IMR-90 (cell line): Measurements from ENCODE around the gene TGFBR2. TPM values are rescaled to one million over a fixed set of nuclear protein-coding genes. Genes with fewer than 3 reads are reported as not detected.

Source experiments
- ATAC-seq: fragments of 200-7000 bp; cut with Tn5 transposase; 2 replicates; pipeline ENCODE4 v1.9.1; 2020; ENCODE audit warnings: low read depth, mild to moderate bottlenecking, moderate library complexity
- BruUV-seq: library from RNA; stranded (reverse); fragments of 400-500 nt; replicated peaks from 2 replicates; lab custom pipeline; 2021; lab: Mats Ljungman, UMichigan
- CTCF ChIA-PET: fragments of 300-600 bp; formaldehyde crosslinking; extraction: SDS; loops from one replicate; lab custom pipeline; 2021; ENCODE audit warnings: antibody characterized with exemption; lab: Yijun Ruan, JAX
- POLR2A ChIA-PET: fragments of 300-600 bp; sonication (Branson Sonifier 250); formaldehyde crosslinking; loops from one replicate; lab custom pipeline; 2022; ENCODE audit warnings: antibody characterized with exemption; ENCODE audit not compliant: unreplicated experiment; lab: Charles Lee
- DNase-seq: peaks from one replicate; pipeline ENCODE4 v3.0.0; 2013
- H2AFZ ChIP-seq: replicated peaks from 2 replicates; pipeline ENCODE3; 2013; ENCODE audit warnings: low read length, mild to moderate bottlenecking; ENCODE audit not compliant: poor library complexity
- H2AK5ac ChIP-seq: 2 replicates; pipeline ENCODE4 v1.6.1; 2013; ENCODE audit warnings: low read depth, low read length, inconsistent platforms
- H2AK9ac ChIP-seq: replicated peaks from 2 replicates; pipeline ENCODE3; 2013; ENCODE audit warnings: mild to moderate bottlenecking, low read depth, low read length, moderate library complexity; ENCODE audit not compliant: poor library complexity
- H2BK120ac ChIP-seq: 2 replicates; pipeline ENCODE4 v1.6.1; 2013; ENCODE audit warnings: low read depth, low read length, inconsistent platforms
- H2BK15ac ChIP-seq: 3 replicates; pipeline ENCODE4 v1.6.1; 2013; ENCODE audit warnings: low read depth, low read length, inconsistent platforms
- H2BK20ac ChIP-seq: 2 replicates; pipeline ENCODE4 v1.6.1; 2013; ENCODE audit warnings: low read depth, mild to moderate bottlenecking, inconsistent platforms, low read length, moderate library complexity
- H2BK5ac ChIP-seq: 2 replicates; pipeline ENCODE4 v1.6.1; 2013; ENCODE audit warnings: mild to moderate bottlenecking, low read depth, low read length, inconsistent platforms; ENCODE audit not compliant: poor library complexity, severe bottlenecking
- H3K14ac ChIP-seq: replicated peaks from 2 replicates; pipeline ENCODE4 v1.6.1; 2013; ENCODE audit warnings: low read depth, low read length, inconsistent platforms
- H3K18ac ChIP-seq: 2 replicates; pipeline ENCODE4 v1.6.1; 2013; ENCODE audit warnings: low read depth, low read length, control low read depth
- H3K23ac ChIP-seq: 2 replicates; pipeline ENCODE4 v1.6.1; 2013; ENCODE audit warnings: low read depth, low read length, inconsistent platforms
- H3K27ac ChIP-seq: 2 replicates; pipeline ENCODE4 v1.5.1; 2013; ENCODE audit warnings: mild to moderate bottlenecking, control low read depth, low read length; ENCODE audit not compliant: insufficient read depth
- H3K27me3 ChIP-seq: 2 replicates; pipeline ENCODE4 v1.6.1; 2013; ENCODE audit warnings: low read length; ENCODE audit not compliant: control insufficient read depth, insufficient read depth
- H3K36me3 ChIP-seq: 2 replicates; pipeline ENCODE4 v1.6.1; 2013; ENCODE audit warnings: low read length, mixed read lengths; ENCODE audit not compliant: control insufficient read depth, insufficient read depth
- H3K4ac ChIP-seq: 2 replicates; pipeline ENCODE4 v1.6.1; 2013; ENCODE audit warnings: low read depth, low read length, inconsistent platforms
- H3K4me1 ChIP-seq: 2 replicates; pipeline ENCODE4 v1.6.1; 2013; ENCODE audit warnings: low read length, mixed read lengths; ENCODE audit not compliant: control insufficient read depth, insufficient read depth
- H3K4me2 ChIP-seq: 2 replicates; pipeline ENCODE4 v1.6.1; 2013; ENCODE audit warnings: low read depth, mild to moderate bottlenecking, control low read depth, low read length, moderate library complexity
- H3K4me3 ChIP-seq: 2 replicates; pipeline ENCODE4 v1.5.1; 2013; ENCODE audit warnings: low read depth, mild to moderate bottlenecking, control low read depth, low read length, moderate library complexity; ENCODE audit not compliant: insufficient read depth
- H3K56ac ChIP-seq: 2 replicates; pipeline ENCODE4 v1.6.1; 2013; ENCODE audit warnings: low read length, inconsistent platforms; ENCODE audit not compliant: insufficient read depth; ENCODE audit errors: extremely low read depth
- H3K79me1 ChIP-seq, 2 experiments: 2 replicates each; pipeline ENCODE4 v1.6.1; 2013; ENCODE audit warnings: low read length in 2 of 2, inconsistent platforms in 1 of 2, low read depth in 1 of 2
- H3K9ac ChIP-seq: 2 replicates; pipeline ENCODE4 v1.6.1; 2013; ENCODE audit warnings: low read depth, low read length, control low read depth
- H3K9me1 ChIP-seq: 2 replicates; pipeline ENCODE4 v1.6.1; 2013; ENCODE audit warnings: low read length, inconsistent platforms; ENCODE audit not compliant: insufficient read depth
- H3K9me3 ChIP-seq: 2 replicates; pipeline ENCODE4 v1.6.1; 2013; ENCODE audit warnings: low read length; ENCODE audit not compliant: control insufficient read depth, insufficient read depth
- H4K20me1 ChIP-seq: 2 replicates; pipeline ENCODE4 v1.6.1; 2013; ENCODE audit warnings: low read length, inconsistent platforms; ENCODE audit not compliant: insufficient read depth
- H4K5ac ChIP-seq: 2 replicates; pipeline ENCODE4 v1.6.1; 2013; ENCODE audit warnings: mild to moderate bottlenecking, low read depth, low read length, control low read depth
- H4K8ac ChIP-seq, 2 experiments: 2 replicates each; pipeline ENCODE4 v1.6.1; 2013; ENCODE audit warnings: low read depth in 2 of 2, low read length in 2 of 2, control low read depth in 1 of 2, inconsistent platforms in 1 of 2
- H4K91ac ChIP-seq: 2 replicates; pipeline ENCODE4 v1.6.1; 2013; ENCODE audit warnings: low read depth, low read length, inconsistent platforms; ENCODE audit not compliant: insufficient read depth
- BHLHE40 ChIP-seq: fragments of 150-350 bp; IDR thresholded peaks from 2 replicates; pipeline ENCODE4 v1.6.1; 2016; ENCODE audit warnings: mild to moderate bottlenecking, low read depth, low read length
- CEBPB ChIP-seq: IDR thresholded peaks from 2 replicates; pipeline ENCODE4 v1.6.1; 2012; ENCODE audit warnings: low read depth, low read length, improper control_type of control experiment
- CHD1 ChIP-seq: IDR thresholded peaks from 2 replicates; pipeline ENCODE4 v1.6.1; 2012; ENCODE audit warnings: low read depth, low read length, improper control_type of control experiment
- FOS ChIP-seq: fragments of 150-350 bp; IDR thresholded peaks from 2 replicates; pipeline ENCODE4 v1.6.1; 2016; ENCODE audit warnings: low read depth, low read length
- MAFK ChIP-seq: IDR thresholded peaks from 2 replicates; pipeline ENCODE4 v1.6.1; 2012; ENCODE audit warnings: low read depth, low read length, improper control_type of control experiment
- MAZ ChIP-seq: IDR thresholded peaks from 2 replicates; pipeline ENCODE4 v1.6.1; 2012; ENCODE audit warnings: low read depth, mild to moderate bottlenecking, low read length, improper control_type of control experiment, moderate library complexity, borderline replicate concordance
- MXI1 ChIP-seq: IDR thresholded peaks from 2 replicates; pipeline ENCODE4 v1.6.1; 2012; ENCODE audit warnings: low read depth, mild to moderate bottlenecking, low read length, moderate library complexity, borderline replicate concordance
- NFE2L2 ChIP-seq: fragments of 150-350 bp; IDR thresholded peaks from 2 replicates; pipeline ENCODE4 v1.6.1; 2016; ENCODE audit warnings: low read depth, mild to moderate bottlenecking, low read length
- POLR2A ChIP-seq: IDR thresholded peaks from 2 replicates; pipeline ENCODE4 v1.6.1; 2012; ENCODE audit warnings: mild to moderate bottlenecking, low read depth, low read length
- RAD21 ChIP-seq: IDR thresholded peaks from 2 replicates; pipeline ENCODE4 v1.6.1; 2012; ENCODE audit warnings: low read length, improper control_type of control experiment
- RCOR1 ChIP-seq: IDR thresholded peaks from 2 replicates; pipeline ENCODE4 v1.6.1; 2012; ENCODE audit warnings: mild to moderate bottlenecking, low read length, improper control_type of control experiment; ENCODE audit not compliant: insufficient replicate concordance
- RFX5 ChIP-seq: IDR thresholded peaks from 2 replicates; pipeline ENCODE4 v1.8.0; 2012; ENCODE audit warnings: low read depth, mild to moderate bottlenecking, low read length, moderate library complexity
- SMC3 ChIP-seq: fragments of 150-350 bp; IDR thresholded peaks from 2 replicates; pipeline ENCODE4 v1.6.1; 2016; ENCODE audit warnings: low read depth, mild to moderate bottlenecking, antibody characterized with exemption, low read length, moderate library complexity
- WGBS, 2 experiments: methylation state at CpG; one replicate each; pipeline versions ENCODE4 v1.1.5 to v1.1.7; 2013; ENCODE audit warnings: missing lambda C conversion rate in 2 of 2; ENCODE audit not compliant: insufficient read length in 1 of 2; ENCODE audit errors: extremely low coverage in 2 of 2; 5-methylcytosine and 5-hydroxymethylcytosine counted together
- dilution Hi-C: fragments of 300-500 bp; cut with HindIII; formaldehyde crosslinking; loops from one replicate; pipeline ENCODE4 v1.14.3; 2018; ENCODE audit warnings: low sequenced_read_pairs; ENCODE audit not compliant: unreplicated experiment
- in situ Hi-C: fragments of 300-500 bp; cut with MboI; formaldehyde crosslinking; loops from 3 replicates; pipeline ENCODE4 v1.14.3; 2019; ENCODE audit warnings: low sequenced_read_pairs, inconsistent platforms, mixed read lengths
- intact Hi-C: fragments of 100-400 bp; cut with micrococcal nuclease; formaldehyde crosslinking; loops from 2 replicates; pipeline ENCODE4 v1.10.0; 2022
- polyA plus RNA-seq, 3 experiments: library from polyadenylated mRNA; depleted of rRNA; stranded (reverse); fragments of >200 nt; gene quantifications; 2 replicates each; pipeline ENCODE4 v1.2.3, GENCODE V29; 2012; ENCODE audit warnings: low replicate concordance in 1 of 3
- total RNA-seq: library from RNA; depleted of rRNA; stranded (reverse); fragments of >200 nt; gene quantifications from 2 replicates; pipeline ENCODE4 v1.2.3, GENCODE V29; 2012
- TF ChIP-seq, protein P1 (sequence below): fragments of 150-350 bp; IDR thresholded peaks from 2 replicates; pipeline ENCODE4 v1.6.1; 2017; ENCODE audit warnings: mild to moderate bottlenecking, antibody characterized with exemption, low read length, low read depth
- TF ChIP-seq, protein P2 (sequence below): fragments of 150-350 bp; IDR thresholded peaks from 2 replicates; pipeline ENCODE4 v1.6.1; 2016; ENCODE audit warnings: low read depth, mild to moderate bottlenecking, low read length, moderate library complexity, borderline replicate concordance
- TF ChIP-seq, protein P3 (sequence below): conservative IDR thresholded peaks from 2 replicates; pipeline ENCODE4 v1.5.1; 2012; ENCODE audit warnings: mild to moderate bottlenecking, low read depth, low read length, improper control_type of control experiment

TGFBR2 gene
- total and polyA plus RNA-seq, 2 of the 4 experiments (the other 2 are of a cell fraction), result 63.7 to 87.5 TPM

DNA sequence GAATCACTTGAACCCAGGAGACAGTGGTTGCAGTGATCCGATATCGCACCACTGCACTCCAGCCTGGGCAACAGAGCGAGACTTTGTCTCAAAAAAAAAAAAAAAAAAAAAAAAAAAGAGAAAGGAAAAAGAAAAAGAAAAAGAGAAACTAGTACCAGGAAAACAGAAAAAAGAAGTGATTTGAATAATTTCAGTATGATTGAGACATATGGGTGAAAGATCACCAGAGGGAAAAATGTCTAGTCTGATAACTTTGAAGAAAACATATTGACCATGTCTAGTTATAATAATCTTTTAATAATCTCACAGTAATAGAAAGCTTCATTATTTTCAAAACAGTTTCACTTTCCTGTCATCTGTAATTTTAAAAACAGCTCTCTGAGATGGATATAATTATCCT lies 16.4 kb downstream of the TGFBR2 start:
- H3K4me2 ChIP-seq, result no peak overlapping the region
- no TSS peak for BruUV-seq
- in situ Hi-C loops, result no loop called here

More for the DNA sequence above, 16.4 kb downstream of the TGFBR2 start:
- no peaks in the 10 kb centered on the region for H3K9me3 ChIP-seq
- H2AFZ ChIP-seq, result no peak overlapping the region
- H4K91ac ChIP-seq, result no peak overlapping the region
- H3K23ac ChIP-seq, result no peak overlapping the region
- TF ChIP-seq, protein P1, sequence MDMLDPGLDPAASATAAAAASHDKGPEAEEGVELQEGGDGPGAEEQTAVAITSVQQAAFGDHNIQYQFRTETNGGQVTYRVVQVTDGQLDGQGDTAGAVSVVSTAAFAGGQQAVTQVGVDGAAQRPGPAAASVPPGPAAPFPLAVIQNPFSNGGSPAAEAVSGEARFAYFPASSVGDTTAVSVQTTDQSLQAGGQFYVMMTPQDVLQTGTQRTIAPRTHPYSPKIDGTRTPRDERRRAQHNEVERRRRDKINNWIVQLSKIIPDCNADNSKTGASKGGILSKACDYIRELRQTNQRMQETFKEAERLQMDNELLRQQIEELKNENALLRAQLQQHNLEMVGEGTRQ, result no peak
- TF ChIP-seq, protein P2, sequence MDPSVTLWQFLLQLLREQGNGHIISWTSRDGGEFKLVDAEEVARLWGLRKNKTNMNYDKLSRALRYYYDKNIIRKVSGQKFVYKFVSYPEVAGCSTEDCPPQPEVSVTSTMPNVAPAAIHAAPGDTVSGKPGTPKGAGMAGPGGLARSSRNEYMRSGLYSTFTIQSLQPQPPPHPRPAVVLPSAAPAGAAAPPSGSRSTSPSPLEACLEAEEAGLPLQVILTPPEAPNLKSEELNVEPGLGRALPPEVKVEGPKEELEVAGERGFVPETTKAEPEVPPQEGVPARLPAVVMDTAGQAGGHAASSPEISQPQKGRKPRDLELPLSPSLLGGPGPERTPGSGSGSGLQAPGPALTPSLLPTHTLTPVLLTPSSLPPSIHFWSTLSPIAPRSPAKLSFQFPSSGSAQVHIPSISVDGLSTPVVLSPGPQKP, result no peak
- no peak for TF ChIP-seq MXI1
- no peak for TF ChIP-seq CHD1
- TF ChIP-seq SMC3, result no peak
- TF ChIP-seq CEBPB, result no peak
- no peak for TF ChIP-seq RFX5
- TF ChIP-seq MAZ, result no peak
- TF ChIP-seq MAFK, result no peak
- TF ChIP-seq RAD21, result no peak
- no peak for TF ChIP-seq POLR2A
- TF ChIP-seq BHLHE40, result no peak
- TF ChIP-seq FOS, result no peak
- TF ChIP-seq, protein P3, sequence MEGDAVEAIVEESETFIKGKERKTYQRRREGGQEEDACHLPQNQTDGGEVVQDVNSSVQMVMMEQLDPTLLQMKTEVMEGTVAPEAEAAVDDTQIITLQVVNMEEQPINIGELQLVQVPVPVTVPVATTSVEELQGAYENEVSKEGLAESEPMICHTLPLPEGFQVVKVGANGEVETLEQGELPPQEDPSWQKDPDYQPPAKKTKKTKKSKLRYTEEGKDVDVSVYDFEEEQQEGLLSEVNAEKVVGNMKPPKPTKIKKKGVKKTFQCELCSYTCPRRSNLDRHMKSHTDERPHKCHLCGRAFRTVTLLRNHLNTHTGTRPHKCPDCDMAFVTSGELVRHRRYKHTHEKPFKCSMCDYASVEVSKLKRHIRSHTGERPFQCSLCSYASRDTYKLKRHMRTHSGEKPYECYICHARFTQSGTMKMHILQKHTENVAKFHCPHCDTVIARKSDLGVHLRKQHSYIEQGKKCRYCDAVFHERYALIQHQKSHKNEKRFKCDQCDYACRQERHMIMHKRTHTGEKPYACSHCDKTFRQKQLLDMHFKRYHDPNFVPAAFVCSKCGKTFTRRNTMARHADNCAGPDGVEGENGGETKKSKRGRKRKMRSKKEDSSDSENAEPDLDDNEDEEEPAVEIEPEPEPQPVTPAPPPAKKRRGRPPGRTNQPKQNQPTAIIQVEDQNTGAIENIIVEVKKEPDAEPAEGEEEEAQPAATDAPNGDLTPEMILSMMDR, result no peak
- TF ChIP-seq NFE2L2, result no peak
- TF ChIP-seq RCOR1, result no peak
- H2AK5ac ChIP-seq, result no peak overlapping the region
- H2BK5ac ChIP-seq, result no peak overlapping the region
- H3K4ac ChIP-seq, result no peak overlapping the region
- H3K4me1 ChIP-seq, result peaks cover 13% of the 10 kb centered on the region
- H2BK15ac ChIP-seq, result no peak overlapping the region
- dilution Hi-C loops, result no loop called here
- H2BK20ac ChIP-seq, result no peak overlapping the region
- peaks cover 4% of the 10 kb centered on the region; the same call in 1 of the 2 replicates for H3K36me3 ChIP-seq
- H4K5ac ChIP-seq, result no peak overlapping the region
- H3K4me3 ChIP-seq, result no peak overlapping the region
- H3K27ac ChIP-seq, result no peak overlapping the region
- H3K9ac ChIP-seq, result no peak overlapping the region
- DNase-seq (no peak), ATAC-seq (no peak)
- WGBS, 2 experiments, result no CpG with 5 or more reads among the region's 3 CpGs
- ChIA-PET POLR2A (no interaction called here), CTCF (no interaction called here)
- no peak overlapping the region for H3K18ac ChIP-seq
- no peaks in the 10 kb centered on the region for H3K27me3 ChIP-seq
- H4K8ac ChIP-seq, result no peak overlapping the region
- H3K14ac ChIP-seq, result no peak overlapping the region
- peaks cover 12% of the 10 kb centered on the region for H3K9me1 ChIP-seq
- H3K56ac ChIP-seq, result no peak overlapping the region
- H2BK120ac ChIP-seq, result no peak overlapping the region
- H3K79me1 ChIP-seq, result peaks cover 31 to 74% of the 10 kb centered on the region in 2 experiments
- intact Hi-C loops, result no loop called here
- H4K20me1 ChIP-seq, result peaks cover 22% of the 10 kb centered on the region; the same call in 1 of the 2 replicates
- H2AK9ac ChIP-seq, result no peak overlapping the region
